HL-60 (cell line): ENCODE measurements around the gene AMIGO2.

Source experiments
- DNase-seq, 2 experiments: peaks; one replicate each; pipeline ENCODE4 v3.0.0-alpha.2; 2010 to 2020; ENCODE audit warnings: low read depth in 1 of 2, low spot score in 1 of 2
- H3K27ac ChIP-seq: fragments of 250-450 bp; sonication (Bioruptor Pico); replicated peaks from 2 replicates; pipeline ENCODE4 v1.5.1; 2020; ENCODE audit warnings: mild to moderate bottlenecking, moderate library complexity
- H3K27me3 ChIP-seq: fragments of 250-450 bp; sonication (Bioruptor Pico); 2 replicates; pipeline ENCODE4 v1.5.1; 2021; ENCODE audit warnings: mild to moderate bottlenecking, moderate library complexity; ENCODE audit not compliant: insufficient read depth, poor library complexity, severe bottlenecking
- H3K4me3 ChIP-seq: replicated peaks from 2 replicates; pipeline ENCODE4 v1.5.1; 2011; ENCODE audit warnings: mild to moderate bottlenecking, control low read depth, low read length; ENCODE audit not compliant: insufficient read depth
- CTCF ChIP-seq: IDR thresholded peaks from one replicate; pipeline ENCODE4 v1.5.1; 2011; ENCODE audit warnings: low read length, control low read depth, inconsistent platforms; ENCODE audit not compliant: insufficient read depth
- GABPA ChIP-seq: IDR thresholded peaks from 2 replicates; pipeline ENCODE4 v1.6.1; 2012; ENCODE audit warnings: low read depth
- POLR2AphosphoS5 ChIP-seq: IDR thresholded peaks from 2 replicates; pipeline ENCODE4 v1.6.1; 2012; ENCODE audit warnings: low read depth
- SPI1 ChIP-seq: IDR thresholded peaks from 2 replicates; pipeline ENCODE4 v1.6.1; 2012; ENCODE audit warnings: low read depth, mild to moderate bottlenecking, borderline replicate concordance
- long read RNA-seq: library from polyadenylated mRNA; unstranded; transcript quantifications from one replicate; pipeline ENCODE4 v2.0.0, GENCODE V29; 2020
- TF ChIP-seq, protein P1 (sequence below): IDR thresholded peaks from 2 replicates; pipeline ENCODE4 v1.6.1; 2012; ENCODE audit warnings: low read depth; ENCODE audit not compliant: insufficient replicate concordance

AMIGO2 gene
- long read RNA-seq: 0 reads

- no peak within 1 kb of the TSS for H3K27ac ChIP-seq
- peak; percentile 25; the same call in 1 of the 2 replicates for TF ChIP-seq SPI1
- TF ChIP-seq, protein P1, sequence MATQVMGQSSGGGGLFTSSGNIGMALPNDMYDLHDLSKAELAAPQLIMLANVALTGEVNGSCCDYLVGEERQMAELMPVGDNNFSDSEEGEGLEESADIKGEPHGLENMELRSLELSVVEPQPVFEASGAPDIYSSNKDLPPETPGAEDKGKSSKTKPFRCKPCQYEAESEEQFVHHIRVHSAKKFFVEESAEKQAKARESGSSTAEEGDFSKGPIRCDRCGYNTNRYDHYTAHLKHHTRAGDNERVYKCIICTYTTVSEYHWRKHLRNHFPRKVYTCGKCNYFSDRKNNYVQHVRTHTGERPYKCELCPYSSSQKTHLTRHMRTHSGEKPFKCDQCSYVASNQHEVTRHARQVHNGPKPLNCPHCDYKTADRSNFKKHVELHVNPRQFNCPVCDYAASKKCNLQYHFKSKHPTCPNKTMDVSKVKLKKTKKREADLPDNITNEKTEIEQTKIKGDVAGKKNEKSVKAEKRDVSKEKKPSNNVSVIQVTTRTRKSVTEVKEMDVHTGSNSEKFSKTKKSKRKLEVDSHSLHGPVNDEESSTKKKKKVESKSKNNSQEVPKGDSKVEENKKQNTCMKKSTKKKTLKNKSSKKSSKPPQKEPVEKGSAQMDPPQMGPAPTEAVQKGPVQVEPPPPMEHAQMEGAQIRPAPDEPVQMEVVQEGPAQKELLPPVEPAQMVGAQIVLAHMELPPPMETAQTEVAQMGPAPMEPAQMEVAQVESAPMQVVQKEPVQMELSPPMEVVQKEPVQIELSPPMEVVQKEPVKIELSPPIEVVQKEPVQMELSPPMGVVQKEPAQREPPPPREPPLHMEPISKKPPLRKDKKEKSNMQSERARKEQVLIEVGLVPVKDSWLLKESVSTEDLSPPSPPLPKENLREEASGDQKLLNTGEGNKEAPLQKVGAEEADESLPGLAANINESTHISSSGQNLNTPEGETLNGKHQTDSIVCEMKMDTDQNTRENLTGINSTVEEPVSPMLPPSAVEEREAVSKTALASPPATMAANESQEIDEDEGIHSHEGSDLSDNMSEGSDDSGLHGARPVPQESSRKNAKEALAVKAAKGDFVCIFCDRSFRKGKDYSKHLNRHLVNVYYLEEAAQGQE: no peak
- DNase-seq: peak in 1 of 2 experiments; percentile 81
- H3K27me3 ChIP-seq: peaks cover 4% of the 10 kb centered on the region
- peak within 1 kb of the TSS; percentile 64 for H3K4me3 ChIP-seq
Measured at GRCh38 chr12:47079468-47079980, at the start of gene AMIGO2, which contains the start of gene PCED1B. Gene AMIGO2, minus strand, starts transcription at chr12:47079959. Its CDS starts 957 bp downstream, at chr12:47079002. Gene PCED1B, plus strand, starts transcription at chr12:47079621. Its CDS starts 155,443 bp downstream, at chr12:47235064.

GRCh38 chr12:47126246-47126645, 46.5 kb upstream of the AMIGO2 start:
- no peak overlapping the region for H3K4me3 ChIP-seq
- DNase-seq: no peak
- no peaks in the 10 kb centered on the region for H3K27me3 ChIP-seq
- H3K27ac ChIP-seq: no peak overlapping the region
- TF ChIP-seq, protein P1: no peak
- no peak for TF ChIP-seq CTCF
- no peak for TF ChIP-seq GABPA

DNA sequence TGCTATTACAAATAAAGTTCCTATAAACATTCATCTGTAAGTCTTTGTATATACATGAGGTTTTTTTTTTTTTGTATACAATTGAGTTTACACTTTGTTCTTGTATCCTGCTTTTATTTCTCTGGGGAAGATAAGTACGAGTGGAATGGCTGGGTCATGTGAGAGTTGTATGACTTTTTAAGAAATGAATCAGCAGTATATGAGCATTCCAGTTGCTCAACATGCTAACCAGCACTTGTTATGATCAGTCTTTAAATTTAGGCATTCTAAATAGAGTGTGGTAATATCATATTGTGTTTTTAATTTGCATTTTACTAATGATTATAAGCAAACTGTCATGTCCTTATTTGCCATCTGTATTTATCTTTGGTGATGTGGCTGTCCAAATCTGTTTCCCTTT, 44.7 kb upstream of the AMIGO2 start:
- DNase-seq: no peak
- Histone ChIP-seq H3K4me3 (no peak overlapping the region), H3K27me3 (no peaks in the 10 kb centered on the region), H3K27ac (no peak overlapping the region)
- TF ChIP-seq CTCF: no peak
- TF ChIP-seq POLR2AphosphoS5: no peak
- no peak for TF ChIP-seq GABPA

GRCh38 chr12:47123730-47124129, 44.0 kb upstream of the AMIGO2 start:
- H3K27me3 ChIP-seq: no peaks in the 10 kb centered on the region
- H3K27ac ChIP-seq: no peak overlapping the region
- no peak for TF ChIP-seq CTCF
- no peak for TF ChIP-seq GABPA
- TF ChIP-seq, protein P1: no peak
- no peak for TF ChIP-seq SPI1
- TF ChIP-seq POLR2AphosphoS5: no peak
- DNase-seq: no peak
- no peak overlapping the region for H3K4me3 ChIP-seq
